SK-N-SH (cell line): ENCODE measurements around the gene MYOCOS. TPM values are rescaled to one million over a fixed set of nuclear protein-coding genes. Genes with fewer than 3 reads are reported as not detected.

Experiments used
- CTCF ChIA-PET: fragments of 300-600, 350-600 bp; formaldehyde crosslinking; extraction: SDS; loops from one replicate; lab custom pipeline; 2021; lab: Yijun Ruan, JAX
- POLR2A ChIA-PET: fragments of 350-600 bp; sonication (Branson Sonifier 250); formaldehyde crosslinking; extraction: SDS; loops from one replicate; lab custom pipeline; 2020; ENCODE audit warnings: antibody characterized with exemption, inconsistent platforms; lab: Yijun Ruan, JAX
- DNase-seq: peaks from one replicate; pipeline ENCODE4 v3.0.0; 2012
- H2AFZ ChIP-seq: fragments of 200-600 bp; sonication (generic); 2 replicates; pipeline ENCODE4 v1.8.1; 2016; ENCODE audit warnings: antibody characterized with exemption, mild to moderate bottlenecking, low read depth
- H3F3A ChIP-seq: fragments of 200-600 bp; sonication (generic); replicated peaks from 2 replicates; pipeline ENCODE3; 2016; ENCODE audit warnings: antibody characterized with exemption, mild to moderate bottlenecking; ENCODE audit not compliant: insufficient read depth
- H3K27ac ChIP-seq, 2 experiments: fragments of 200-500 bp in 1 of 2; fragments of 200-600 bp in 1 of 2; sonication (Bioruptor generic) in 1 of 2; sonication (generic), shearing (Covaris generic) in 1 of 2; 2 replicates each; pipeline versions ENCODE4 v1.5.1 to v1.6.1; 2014 to 2016; ENCODE audit warnings: low read depth in 2 of 2, inconsistent platforms in 1 of 2, low read length in 1 of 2, mild to moderate bottlenecking in 1 of 2, mixed read lengths in 1 of 2
- H3K27me3 ChIP-seq: fragments of 200-600 bp; sonication (generic), shearing (Covaris generic); 2 replicates; pipeline ENCODE4 v1.6.1; 2016; ENCODE audit warnings: mixed run types; ENCODE audit not compliant: insufficient read depth
- H3K36me3 ChIP-seq, 2 experiments: fragments of 200-500 bp in 1 of 2; fragments of 200-600 bp in 1 of 2; sonication (Bioruptor generic) in 1 of 2; sonication (generic) in 1 of 2; replicated peaks in 1 of 2; 2 replicates each; pipeline versions ENCODE3 to v1.5.1; 2014 to 2016; ENCODE audit warnings: low read length in 1 of 2, mild to moderate bottlenecking in 1 of 2; ENCODE audit not compliant: insufficient read depth in 2 of 2, control insufficient read depth in 1 of 2
- H3K4me1 ChIP-seq, 2 experiments: fragments of 200-500 bp in 1 of 2; fragments of 200-600 bp in 1 of 2; sonication (Bioruptor generic) in 1 of 2; sonication (generic), shearing (Covaris generic) in 1 of 2; 2 replicates each; pipeline versions ENCODE4 v1.5.1 to v1.6.1; 2014 to 2016; ENCODE audit warnings: low read depth in 1 of 2, low read length in 1 of 2, mixed run types in 1 of 2; ENCODE audit not compliant: insufficient read depth in 2 of 2, control insufficient read depth in 1 of 2
- H3K4me2 ChIP-seq: fragments of 200-600 bp; sonication (generic), shearing (Covaris generic); 2 replicates; pipeline ENCODE4 v1.6.1; 2017; ENCODE audit warnings: mixed run types
- H3K4me3 ChIP-seq, 2 experiments: fragments of 200-500 bp in 1 of 2; fragments of 200-600 bp in 1 of 2; sonication (Bioruptor generic) in 1 of 2; sonication (generic), shearing (Covaris generic) in 1 of 2; 2 replicates each; pipeline versions ENCODE4 v1.5.1 to v1.8.1; 2014 to 2016; ENCODE audit warnings: low read depth in 2 of 2, inconsistent platforms in 1 of 2, low read length in 1 of 2, mild to moderate bottlenecking in 1 of 2, mixed read lengths in 1 of 2, moderate library complexity in 1 of 2
- H3K79me2 ChIP-seq: fragments of 200-600 bp; sonication (generic); 2 replicates; pipeline ENCODE4 v1.8.1; 2017; ENCODE audit warnings: mild to moderate bottlenecking; ENCODE audit not compliant: insufficient read depth
- H3K9ac ChIP-seq: fragments of 200-600 bp; sonication (generic); 2 replicates; pipeline ENCODE4 v1.6.1; 2017; ENCODE audit warnings: mixed run types
- H3K9me2 ChIP-seq: fragments of 200-600 bp; sonication (generic); 2 replicates; pipeline ENCODE4 v1.6.1; 2017; ENCODE audit warnings: mixed run types
- H3K9me3 ChIP-seq: fragments of 200-600 bp; sonication (generic); 2 replicates; pipeline ENCODE4 v1.6.1; 2017; ENCODE audit warnings: mixed run types, mild to moderate bottlenecking, moderate library complexity
- H4K20me1 ChIP-seq: fragments of 200-600 bp; sonication (generic); 2 replicates; pipeline ENCODE4 v1.6.1; 2017; ENCODE audit warnings: mild to moderate bottlenecking, mixed run types; ENCODE audit not compliant: insufficient read depth
- EP300 ChIP-seq, 2 experiments: IDR thresholded peaks; 2 replicates each; pipeline versions ENCODE4 v1.4.0 to v1.6.1; 2012; ENCODE audit warnings: borderline replicate concordance in 1 of 2, low read depth in 1 of 2, low read length in 1 of 2
- FOSL2 ChIP-seq: IDR thresholded peaks from 2 replicates; pipeline ENCODE4 v1.4.0; 2012; ENCODE audit warnings: low read depth, mild to moderate bottlenecking, moderate library complexity, borderline replicate concordance
- FOXM1 ChIP-seq: IDR thresholded peaks from 2 replicates; pipeline ENCODE4 v1.4.0; 2012; ENCODE audit warnings: low read depth, mild to moderate bottlenecking
- GABPA ChIP-seq: IDR thresholded peaks from 2 replicates; pipeline ENCODE4 v1.4.0; 2012; ENCODE audit warnings: low read depth, mild to moderate bottlenecking
- GATA2 ChIP-seq: sonication (generic); formaldehyde crosslinking; IDR thresholded peaks from 2 replicates; pipeline ENCODE4 v1.5.0; 2020; ENCODE audit warnings: mild to moderate bottlenecking, missing genetic modification reagents
- MAX ChIP-seq: IDR thresholded peaks from 2 replicates; pipeline ENCODE4 v1.4.0; 2012; ENCODE audit warnings: low read depth
- MEF2A ChIP-seq: IDR thresholded peaks from 2 replicates; pipeline ENCODE4 v1.4.0; 2012; ENCODE audit warnings: low read depth, borderline replicate concordance
- MXI1 ChIP-seq: IDR thresholded peaks from 2 replicates; pipeline ENCODE4 v1.6.1; 2012; ENCODE audit warnings: mild to moderate bottlenecking, low read depth, low read length, improper control_type of control experiment
- NRF1 ChIP-seq: IDR thresholded peaks from 2 replicates; pipeline ENCODE4 v1.6.1; 2012; ENCODE audit warnings: low read depth, mild to moderate bottlenecking, low read length
- RAD21 ChIP-seq: IDR thresholded peaks from 2 replicates; pipeline ENCODE4 v1.6.1; 2012; ENCODE audit warnings: mild to moderate bottlenecking, low read length
- RCOR1 ChIP-seq: fragments of 150-350 bp; IDR thresholded peaks from 2 replicates; pipeline ENCODE4 v1.6.1; 2017; ENCODE audit warnings: antibody characterized with exemption, low read length
- REST ChIP-seq: IDR thresholded peaks from 2 replicates; pipeline ENCODE4 v1.6.1; 2012; ENCODE audit warnings: mild to moderate bottlenecking, low read depth, low read length, moderate library complexity
- SMC3 ChIP-seq: IDR thresholded peaks from 2 replicates; pipeline ENCODE4 v1.6.1; 2012; ENCODE audit warnings: low read depth, low read length, improper control_type of control experiment
- TAF1 ChIP-seq: IDR thresholded peaks from 2 replicates; pipeline ENCODE4 v1.6.1; 2012; ENCODE audit warnings: low read depth, mild to moderate bottlenecking, low read length, moderate library complexity, borderline replicate concordance
- TCF12 ChIP-seq: IDR thresholded peaks from 2 replicates; pipeline ENCODE4 v1.4.0; 2012
- USF1 ChIP-seq: IDR thresholded peaks from 2 replicates; pipeline ENCODE4 v1.4.0; 2012; ENCODE audit warnings: low read depth, borderline replicate concordance
- USF2 ChIP-seq: fragments of 150-350 bp; IDR thresholded peaks from 2 replicates; pipeline ENCODE4 v1.6.1; 2017; ENCODE audit warnings: antibody characterized with exemption, low read length, low read depth, borderline replicate concordance
- WGBS: methylation state at CpG from one replicate; pipeline ENCODE4 v1.1.6; 2017; ENCODE audit warnings: low lambda C conversion rate; 5-methylcytosine and 5-hydroxymethylcytosine counted together
- polyA plus RNA-seq, 3 experiments: library from polyadenylated mRNA; depleted of rRNA; stranded (reverse); fragments of >200 nt; gene quantifications; 2 replicates each; pipeline ENCODE4 v1.2.3, GENCODE V29; 2012
- TF ChIP-seq, protein P1 (sequence below): IDR thresholded peaks from 2 replicates; pipeline ENCODE4; 2012
- TF ChIP-seq, protein P2 (sequence below): fragments of 150-350 bp; IDR thresholded peaks from 2 replicates; pipeline ENCODE4 v1.6.1; 2016; ENCODE audit warnings: mild to moderate bottlenecking, low read depth, low read length

MYOCOS gene
- polyA plus RNA-seq, 1 of the 3 experiments (the other 2 are of a cell fraction): not detected

DNA sequence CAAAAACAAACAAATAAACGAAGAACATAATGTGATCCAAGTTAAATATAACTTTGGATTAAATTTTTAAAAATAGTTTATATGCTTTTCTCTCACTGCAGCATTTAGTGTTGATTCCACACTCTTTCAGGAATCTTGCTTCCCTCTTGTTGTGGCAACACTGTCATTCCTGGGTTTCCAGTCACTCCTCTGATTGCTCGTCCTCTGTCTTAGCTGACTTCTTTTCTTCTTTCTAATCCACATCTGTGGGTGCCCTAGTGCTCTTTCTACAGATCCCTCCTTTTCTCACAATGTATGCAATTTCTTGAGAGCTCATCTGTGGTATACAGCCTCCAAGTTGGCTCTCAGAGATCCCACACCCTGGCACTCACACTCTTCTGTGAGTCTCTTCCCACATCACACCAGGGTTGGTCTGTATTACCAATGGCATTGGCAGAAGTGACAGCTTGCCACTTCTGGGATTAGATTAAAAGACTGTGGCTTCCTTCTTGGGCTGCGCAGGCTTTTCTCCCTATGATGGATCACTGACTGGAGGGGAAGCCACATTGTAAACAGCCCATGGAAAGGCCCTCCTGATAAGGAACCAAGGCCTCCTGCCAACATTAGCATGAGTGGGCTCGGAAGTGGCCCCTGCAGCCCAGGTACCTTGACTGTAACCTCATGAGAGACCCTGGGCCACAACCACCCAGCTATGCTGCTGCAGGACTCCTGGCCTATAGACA is 42.0 kb downstream of the MYOCOS start:
- no peaks in the 10 kb centered on the region for H3K4me1 ChIP-seq
- H4K20me1 ChIP-seq: no peaks in the 10 kb centered on the region
- no peaks in the 10 kb centered on the region for H3K9me3 ChIP-seq
- no peak overlapping the region for H3K4me2 ChIP-seq
- no peaks in the 10 kb centered on the region for H3K9me2 ChIP-seq
- ChIA-PET CTCF (interaction anchor here (0.7 to 1.1 kb wide), 3 partner anchors 19 to 103 kb away, joined by 3 read pairs; no protein-coding TSS in a partner anchor), POLR2A (no interaction called here)
- H3K9ac ChIP-seq: no peak overlapping the region
- H3K79me2 ChIP-seq: no peaks in the 10 kb centered on the region
- no peak overlapping the region for H3K27ac ChIP-seq
- peaks cover 17% of the 10 kb centered on the region; the same call in 1 of the 2 replicates for H3K27me3 ChIP-seq
- TF ChIP-seq NRF1 (no peak), TCF12 (no peak), USF1 (no peak), GABPA (no peak), RAD21 (no peak), RCOR1 (no peak), GATA2 (no peak), FOSL2 (no peak), EP300 (IDR thresholded peaks at IDR 0.05; ENCODE audit: borderline replicate concordance in 1 of 2, low read depth in 1 of 2, low read length in 1 of 2) (no peak)
- TF ChIP-seq, protein P1, sequence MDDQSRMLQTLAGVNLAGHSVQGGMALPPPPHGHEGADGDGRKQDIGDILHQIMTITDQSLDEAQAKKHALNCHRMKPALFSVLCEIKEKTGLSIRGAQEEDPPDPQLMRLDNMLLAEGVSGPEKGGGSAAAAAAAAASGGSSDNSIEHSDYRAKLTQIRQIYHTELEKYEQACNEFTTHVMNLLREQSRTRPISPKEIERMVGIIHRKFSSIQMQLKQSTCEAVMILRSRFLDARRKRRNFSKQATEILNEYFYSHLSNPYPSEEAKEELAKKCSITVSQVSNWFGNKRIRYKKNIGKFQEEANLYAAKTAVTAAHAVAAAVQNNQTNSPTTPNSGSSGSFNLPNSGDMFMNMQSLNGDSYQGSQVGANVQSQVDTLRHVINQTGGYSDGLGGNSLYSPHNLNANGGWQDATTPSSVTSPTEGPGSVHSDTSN: no peak
- TF ChIP-seq, protein P2, sequence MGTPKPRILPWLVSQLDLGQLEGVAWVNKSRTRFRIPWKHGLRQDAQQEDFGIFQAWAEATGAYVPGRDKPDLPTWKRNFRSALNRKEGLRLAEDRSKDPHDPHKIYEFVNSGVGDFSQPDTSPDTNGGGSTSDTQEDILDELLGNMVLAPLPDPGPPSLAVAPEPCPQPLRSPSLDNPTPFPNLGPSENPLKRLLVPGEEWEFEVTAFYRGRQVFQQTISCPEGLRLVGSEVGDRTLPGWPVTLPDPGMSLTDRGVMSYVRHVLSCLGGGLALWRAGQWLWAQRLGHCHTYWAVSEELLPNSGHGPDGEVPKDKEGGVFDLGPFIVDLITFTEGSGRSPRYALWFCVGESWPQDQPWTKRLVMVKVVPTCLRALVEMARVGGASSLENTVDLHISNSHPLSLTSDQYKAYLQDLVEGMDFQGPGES: no peak
- H2AFZ ChIP-seq: no peak overlapping the region
- H3F3A ChIP-seq: no peaks in the 10 kb centered on the region
- no peak overlapping the region for H3K4me3 ChIP-seq
- H3K36me3 ChIP-seq: no peaks in the 10 kb centered on the region
- DNase-seq: no peak
- WGBS: 40% methylated on average over 4 of the region's 4 CpGs

- H3K36me3 ChIP-seq: no peaks in the 10 kb centered on the region
- H3K9ac ChIP-seq: no peak overlapping the region
- no peak overlapping the region for H2AFZ ChIP-seq
- DNase-seq: no peak
- peaks cover 17% of the 10 kb centered on the region; the same call in 1 of the 2 replicates for H3K27me3 ChIP-seq
- H3K4me2 ChIP-seq: no peak overlapping the region
- H4K20me1 ChIP-seq: no peaks in the 10 kb centered on the region
- no peaks in the 10 kb centered on the region for H3F3A ChIP-seq
- H3K79me2 ChIP-seq: no peaks in the 10 kb centered on the region
- no peak overlapping the region for H3K4me3 ChIP-seq
- H3K9me3 ChIP-seq: no peaks in the 10 kb centered on the region
- no peaks in the 10 kb centered on the region for H3K4me1 ChIP-seq
- ChIA-PET POLR2A (no interaction called here), CTCF (no interaction called here)
- H3K27ac ChIP-seq: no peak overlapping the region
- H3K9me2 ChIP-seq: no peaks in the 10 kb centered on the region
- TF ChIP-seq SMC3: no peak
- no peak for TF ChIP-seq TAF1
- no peak for TF ChIP-seq MEF2A
- TF ChIP-seq FOXM1: no peak
- TF ChIP-seq USF2: no peak
- no peak for TF ChIP-seq MXI1
- TF ChIP-seq MAX: no peak
- TF ChIP-seq REST: no peak
- no peak for TF ChIP-seq USF1
- TF ChIP-seq FOSL2: no peak
These were observed 42.9 kb downstream of the MYOCOS start for GRCh38 chr1:171664976-171665375.
